WTC11 (cell line): ENCODE results near the gene CDC6. TPM values are rescaled to one million over a fixed set of nuclear protein-coding genes. Genes with fewer than 3 reads are reported as not detected.
A peak's percentile ranks its signal among the peaks of the same experiment; 100 is the strongest.

Source experiments
- ATAC-seq: fragments of 200-7000 bp; cut with Tn5 transposase; 2 replicates; pipeline ENCODE4 v1.10.0; 2021; ENCODE audit warnings: mild to moderate bottlenecking, moderate library complexity
- CTCF ChIA-PET: fragments of 300-600 bp; sonication (Branson Sonifier 250); formaldehyde crosslinking; loops from one replicate; lab custom pipeline; 2021; ENCODE audit warnings: antibody characterized with exemption; lab: Charles Lee
- POLR2A ChIA-PET: fragments of 350-600 bp; sonication (Branson Sonifier 250); formaldehyde crosslinking; loops from one replicate; lab custom pipeline; 2021; ENCODE audit warnings: antibody characterized with exemption; lab: Charles Lee
- DNase-seq: peaks from one replicate; pipeline ENCODE4 v3.0.0; 2021; ENCODE audit warnings: low spot score
- H3K27ac Mint-ChIP-seq: 2 replicates; pipeline ENCODE4 v1.8.0; 2021; ENCODE audit warnings: mixed read lengths
- H3K27me3 Mint-ChIP-seq: 2 replicates; pipeline ENCODE4 v1.8.0; 2021; ENCODE audit warnings: low read depth, mild to moderate bottlenecking, moderate library complexity, mixed read lengths
- H3K36me3 Mint-ChIP-seq: 2 replicates; pipeline ENCODE4 v1.8.0; 2021; ENCODE audit warnings: mixed read lengths
- H3K4me1 Mint-ChIP-seq: 2 replicates; pipeline ENCODE4 v1.8.0; 2022; ENCODE audit warnings: mixed read lengths
- H3K4me3 Mint-ChIP-seq: 2 replicates; pipeline ENCODE4 v1.8.0; 2021; ENCODE audit warnings: mild to moderate bottlenecking, moderate library complexity, mixed read lengths
- H3K9me3 Mint-ChIP-seq: 2 replicates; pipeline ENCODE4 v1.8.0; 2021; ENCODE audit warnings: mixed read lengths
- ATF6 ChIP-seq: sonication (generic); formaldehyde crosslinking; IDR thresholded peaks from 2 replicates; pipeline ENCODE4 v1.8.1; 2023; ENCODE audit warnings: mild to moderate bottlenecking, missing genetic modification reagents
- CREM ChIP-seq: sonication (generic); formaldehyde crosslinking; IDR thresholded peaks from 2 replicates; pipeline ENCODE4 v1.8.1; 2022; ENCODE audit warnings: mild to moderate bottlenecking, missing genetic modification reagents, moderate library complexity
- ETV6 ChIP-seq: sonication (generic); formaldehyde crosslinking; IDR thresholded peaks from 2 replicates; pipeline ENCODE4 v1.8.1; 2022; ENCODE audit warnings: mild to moderate bottlenecking, missing genetic modification reagents
- GABPB1 ChIP-seq: sonication (generic); formaldehyde crosslinking; IDR thresholded peaks from 2 replicates; pipeline ENCODE4 v1.8.1; 2023; ENCODE audit warnings: mild to moderate bottlenecking, missing genetic modification reagents
- GRHL2 ChIP-seq: fragments of 250-450 bp; sonication (Bioruptor Pico); IDR thresholded peaks from 2 replicates; pipeline ENCODE4 v1.8.0; 2022; ENCODE audit warnings: mild to moderate bottlenecking, moderate library complexity; ENCODE audit not compliant: insufficient replicate concordance, severe bottlenecking
- GTF2I ChIP-seq: fragments of 250-450 bp; sonication (Bioruptor Pico); conservative IDR thresholded peaks from 2 replicates; pipeline ENCODE4 v1.4.0; 2021; ENCODE audit warnings: mild to moderate bottlenecking
- JAZF1 ChIP-seq: fragments of 250-450 bp; sonication (Bioruptor Pico); IDR thresholded peaks from 2 replicates; pipeline ENCODE4 v1.9.0; 2021; ENCODE audit warnings: moderate library complexity, mild to moderate bottlenecking, inconsistent platforms
- MLX ChIP-seq: sonication (generic); formaldehyde crosslinking; IDR thresholded peaks from 2 replicates; pipeline ENCODE4 v1.8.1; 2023; ENCODE audit warnings: mild to moderate bottlenecking, missing genetic modification reagents, moderate library complexity
- MXD4 ChIP-seq: fragments of 250-450 bp; sonication (Bioruptor Pico); IDR thresholded peaks from 2 replicates; pipeline ENCODE4 v1.8.0; 2021; ENCODE audit warnings: mild to moderate bottlenecking, moderate library complexity, borderline replicate concordance
- MYBL2 ChIP-seq: sonication (generic); formaldehyde crosslinking; IDR thresholded peaks from 2 replicates; pipeline ENCODE4 v1.8.1; 2023; ENCODE audit warnings: mild to moderate bottlenecking, moderate library complexity, missing genetic modification reagents
- NFATC4 ChIP-seq: fragments of 250-450 bp; sonication (Bioruptor Pico); IDR thresholded peaks from 2 replicates; pipeline ENCODE4 v1.9.0; 2021; ENCODE audit warnings: mild to moderate bottlenecking
- NFE2L1 ChIP-seq: sonication (generic); formaldehyde crosslinking; IDR thresholded peaks from 2 replicates; pipeline ENCODE4 v1.8.1; 2023; ENCODE audit warnings: missing genetic modification reagents
- NR3C1 ChIP-seq: sonication (generic); formaldehyde crosslinking; conservative IDR thresholded peaks from 2 replicates; pipeline ENCODE4 v1.8.1; 2023; ENCODE audit warnings: low read depth, mild to moderate bottlenecking, missing genetic modification reagents
- PRRX2 ChIP-seq: fragments of 250-450 bp; sonication (Bioruptor Pico); IDR thresholded peaks from 2 replicates; pipeline ENCODE4 v1.8.0; 2021; ENCODE audit warnings: mild to moderate bottlenecking
- SMAD3 ChIP-seq: sonication (generic); formaldehyde crosslinking; IDR thresholded peaks from 2 replicates; pipeline ENCODE4 v1.8.0; 2022; ENCODE audit warnings: missing genetic modification reagents, mild to moderate bottlenecking, borderline replicate concordance
- SMAD4 ChIP-seq: sonication (generic); formaldehyde crosslinking; IDR thresholded peaks from 2 replicates; pipeline ENCODE4 v1.8.0; 2022; ENCODE audit warnings: mild to moderate bottlenecking, missing genetic modification reagents
- TCF7 ChIP-seq: sonication (generic); formaldehyde crosslinking; IDR thresholded peaks from 2 replicates; pipeline ENCODE4 v1.8.0; 2022; ENCODE audit warnings: mild to moderate bottlenecking, low read depth, missing genetic modification reagents, moderate library complexity
- TEAD4 ChIP-seq: sonication (generic); formaldehyde crosslinking; IDR thresholded peaks from 2 replicates; pipeline ENCODE4 v1.8.0; 2022; ENCODE audit warnings: mild to moderate bottlenecking, missing genetic modification reagents
- ZNF263 ChIP-seq: sonication (generic); formaldehyde crosslinking; IDR thresholded peaks from 2 replicates; pipeline ENCODE4 v1.8.1; 2022; ENCODE audit warnings: low read depth, mild to moderate bottlenecking, moderate library complexity, missing genetic modification reagents
- ZNF416 ChIP-seq: fragments of 250-450 bp; sonication (Bioruptor Pico); IDR thresholded peaks from 2 replicates; pipeline ENCODE4 v1.9.0; 2021; ENCODE audit warnings: mild to moderate bottlenecking, inconsistent platforms
- total RNA-seq: library from RNA; stranded (reverse); gene quantifications from 3 replicates; pipeline ENCODE4 v1.2.3, GENCODE V29; 2021
- TF ChIP-seq, protein P1 (sequence below): fragments of 250-450 bp; sonication (Bioruptor Pico); IDR thresholded peaks from 2 replicates; pipeline ENCODE4 v1.9.0; 2021; ENCODE audit warnings: mild to moderate bottlenecking, borderline replicate concordance
- TF ChIP-seq, protein P2 (sequence below): sonication (generic); formaldehyde crosslinking; IDR thresholded peaks from 2 replicates; pipeline ENCODE4 v1.8.0; 2023; ENCODE audit warnings: missing genetic modification reagents

The CDC6 gene
- total RNA-seq, 1 experiment from 2014 or later = 125 TPM

DNA sequence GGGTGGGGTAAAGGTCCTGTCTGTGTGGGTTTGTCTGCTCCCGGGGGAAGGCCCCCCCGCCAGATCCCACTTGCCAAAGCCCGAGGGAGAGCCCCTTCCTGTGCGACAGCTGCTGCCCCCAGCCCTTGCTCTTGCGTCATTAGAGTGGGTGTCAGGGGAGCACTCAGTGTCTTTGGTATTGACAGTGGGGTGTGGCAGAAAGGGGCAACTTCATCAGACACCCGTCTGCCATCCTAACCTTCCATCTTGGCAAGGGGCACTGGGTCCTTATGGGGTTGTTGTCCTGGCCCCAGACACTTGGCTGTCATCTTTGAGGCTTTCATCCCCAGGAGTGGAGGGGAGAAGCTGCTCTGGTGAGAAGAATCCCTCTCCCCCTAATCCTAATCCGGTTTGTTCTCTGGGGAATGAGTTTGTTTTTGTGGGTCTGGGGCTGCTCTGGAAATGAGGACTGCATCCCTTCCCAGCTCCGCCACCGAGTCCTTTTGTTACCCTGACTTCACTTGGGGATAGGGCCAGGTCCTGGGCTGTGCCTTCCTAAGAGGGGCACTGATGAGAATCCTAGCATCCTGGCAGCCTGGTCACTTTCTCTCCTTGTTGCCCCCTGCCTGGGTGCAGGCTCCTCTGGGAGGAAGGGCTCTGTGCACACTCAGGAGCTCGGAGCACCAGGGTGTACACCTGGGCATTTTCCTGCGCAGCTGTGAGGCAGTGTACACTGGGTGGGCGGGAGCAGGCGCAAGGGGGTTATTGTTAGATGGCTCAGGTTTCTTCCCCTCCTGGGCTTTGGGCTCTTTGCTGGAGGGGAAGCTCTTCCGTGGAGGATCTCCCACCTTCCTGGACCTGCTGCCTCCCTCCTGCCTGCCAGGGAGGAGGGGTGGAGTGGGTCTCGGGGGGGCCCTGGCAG, 55.8 kb downstream of the CDC6 start (continued):
- no peak for TF ChIP-seq TCF7 (CRISPR knock-in tag)

DNA sequence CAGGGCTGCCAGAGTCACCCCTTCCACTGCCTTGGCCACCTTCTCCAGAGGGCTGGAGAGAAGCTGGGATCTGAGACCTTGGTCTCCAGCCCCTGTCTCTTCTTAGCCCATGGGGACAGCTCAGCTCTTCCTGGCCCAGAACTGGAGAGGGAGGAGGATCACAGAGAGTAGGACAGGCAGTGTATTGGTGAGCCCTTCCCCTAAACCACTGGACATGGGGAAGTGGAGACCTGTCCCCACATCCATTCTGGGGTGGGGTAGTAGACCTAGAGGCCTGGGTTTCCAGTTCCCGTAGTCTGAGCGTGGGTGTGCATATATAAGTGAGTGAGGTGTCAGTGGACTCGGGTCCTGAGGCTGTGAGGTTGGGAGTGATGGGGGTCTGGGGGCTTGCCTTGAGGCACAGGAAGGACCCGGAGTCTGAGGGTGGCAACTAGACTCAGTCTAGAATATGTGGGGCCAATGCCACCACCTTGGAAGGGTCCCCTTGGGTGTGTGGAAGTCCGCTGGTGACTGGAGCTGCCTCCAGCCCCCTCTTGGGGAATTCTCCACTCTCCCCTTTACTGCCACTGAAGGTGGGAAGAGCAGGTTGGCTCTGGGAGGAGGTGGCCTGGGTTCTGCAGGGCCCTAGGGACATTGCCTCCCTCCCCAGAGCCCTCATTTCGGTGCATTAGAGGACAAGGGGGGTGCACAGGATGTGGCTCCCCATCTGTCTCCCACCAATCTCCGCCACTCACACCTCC, 56.9 kb downstream of the CDC6 start:
- H3K9me3 Mint-ChIP-seq = no peaks in the 10 kb centered on the region
- CTCF ChIA-PET = interaction anchor here (0.6 to 5.0 kb wide), 13 partner anchors 10 to 279 kb away, joined by 3 to 56 read pairs (median 7); partner anchors contain the start of gene WIPF2
- H3K27me3 Mint-ChIP-seq = peaks cover 59% of the 10 kb centered on the region
- 0 out of 2 replicates have a peak, but pooled peaks have one; percentile 31 for TF ChIP-seq NFE2L1 (CRISPR knock-in tag)
- no peak for TF ChIP-seq JAZF1 (CRISPR knock-in tag)
- TF ChIP-seq, protein P1, sequence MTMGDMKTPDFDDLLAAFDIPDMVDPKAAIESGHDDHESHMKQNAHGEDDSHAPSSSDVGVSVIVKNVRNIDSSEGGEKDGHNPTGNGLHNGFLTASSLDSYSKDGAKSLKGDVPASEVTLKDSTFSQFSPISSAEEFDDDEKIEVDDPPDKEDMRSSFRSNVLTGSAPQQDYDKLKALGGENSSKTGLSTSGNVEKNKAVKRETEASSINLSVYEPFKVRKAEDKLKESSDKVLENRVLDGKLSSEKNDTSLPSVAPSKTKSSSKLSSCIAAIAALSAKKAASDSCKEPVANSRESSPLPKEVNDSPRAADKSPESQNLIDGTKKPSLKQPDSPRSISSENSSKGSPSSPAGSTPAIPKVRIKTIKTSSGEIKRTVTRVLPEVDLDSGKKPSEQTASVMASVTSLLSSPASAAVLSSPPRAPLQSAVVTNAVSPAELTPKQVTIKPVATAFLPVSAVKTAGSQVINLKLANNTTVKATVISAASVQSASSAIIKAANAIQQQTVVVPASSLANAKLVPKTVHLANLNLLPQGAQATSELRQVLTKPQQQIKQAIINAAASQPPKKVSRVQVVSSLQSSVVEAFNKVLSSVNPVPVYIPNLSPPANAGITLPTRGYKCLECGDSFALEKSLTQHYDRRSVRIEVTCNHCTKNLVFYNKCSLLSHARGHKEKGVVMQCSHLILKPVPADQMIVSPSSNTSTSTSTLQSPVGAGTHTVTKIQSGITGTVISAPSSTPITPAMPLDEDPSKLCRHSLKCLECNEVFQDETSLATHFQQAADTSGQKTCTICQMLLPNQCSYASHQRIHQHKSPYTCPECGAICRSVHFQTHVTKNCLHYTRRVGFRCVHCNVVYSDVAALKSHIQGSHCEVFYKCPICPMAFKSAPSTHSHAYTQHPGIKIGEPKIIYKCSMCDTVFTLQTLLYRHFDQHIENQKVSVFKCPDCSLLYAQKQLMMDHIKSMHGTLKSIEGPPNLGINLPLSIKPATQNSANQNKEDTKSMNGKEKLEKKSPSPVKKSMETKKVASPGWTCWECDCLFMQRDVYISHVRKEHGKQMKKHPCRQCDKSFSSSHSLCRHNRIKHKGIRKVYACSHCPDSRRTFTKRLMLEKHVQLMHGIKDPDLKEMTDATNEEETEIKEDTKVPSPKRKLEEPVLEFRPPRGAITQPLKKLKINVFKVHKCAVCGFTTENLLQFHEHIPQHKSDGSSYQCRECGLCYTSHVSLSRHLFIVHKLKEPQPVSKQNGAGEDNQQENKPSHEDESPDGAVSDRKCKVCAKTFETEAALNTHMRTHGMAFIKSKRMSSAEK (CRISPR knock-in tag) = no peak
- TF ChIP-seq SMAD4 = no peak
- H3K27ac Mint-ChIP-seq = no peak overlapping the region
- no peak for DNase-seq
- POLR2A ChIA-PET = interaction anchor here (1.0 to 2.7 kb wide), 6 partner anchors 10 to 126 kb away, joined by 3 to 10 read pairs (median 8); partner anchors contain the start of gene RARA
- peaks cover 6% of the 10 kb centered on the region; the same call in 1 of the 2 replicates for H3K36me3 Mint-ChIP-seq
- no peak for ATAC-seq
- H3K4me3 Mint-ChIP-seq = peak overlapping the region; percentile 76
- peaks cover 63% of the 10 kb centered on the region for H3K4me1 Mint-ChIP-seq

- Mint-ChIP-seq H3K27me3 (peaks cover 59% of the 10 kb centered on the region), H3K36me3 (peaks cover 6% of the 10 kb centered on the region; the same call in 1 of the 2 replicates), H3K4me3 (peak overlapping the region; percentile 76), H3K9me3 (no peaks in the 10 kb centered on the region), H3K27ac (no peak overlapping the region), H3K4me1 (peaks cover 69% of the 10 kb centered on the region)
- ChIA-PET POLR2A (interaction anchor here (1.0 to 2.7 kb wide), 6 partner anchors 9 to 127 kb away, joined by 3 to 10 read pairs (median 8); partner anchors contain the start of gene RARA), CTCF (interaction anchor here (0.9 to 5.0 kb wide), 17 partner anchors 9 to 280 kb away, joined by 3 to 56 read pairs (median 7); partner anchors contain the start of genes RARA and WIPF2)
- DNase-seq = peak; percentile 85
- peak; percentile 36 for ATAC-seq
- TF ChIP-seq CREM (CRISPR knock-in tag) = no peak
- no peak for TF ChIP-seq MLX (CRISPR knock-in tag)
- TF ChIP-seq, protein P2, sequence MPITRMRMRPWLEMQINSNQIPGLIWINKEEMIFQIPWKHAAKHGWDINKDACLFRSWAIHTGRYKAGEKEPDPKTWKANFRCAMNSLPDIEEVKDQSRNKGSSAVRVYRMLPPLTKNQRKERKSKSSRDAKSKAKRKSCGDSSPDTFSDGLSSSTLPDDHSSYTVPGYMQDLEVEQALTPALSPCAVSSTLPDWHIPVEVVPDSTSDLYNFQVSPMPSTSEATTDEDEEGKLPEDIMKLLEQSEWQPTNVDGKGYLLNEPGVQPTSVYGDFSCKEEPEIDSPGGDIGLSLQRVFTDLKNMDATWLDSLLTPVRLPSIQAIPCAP (CRISPR knock-in tag) = no peak
- no peak for TF ChIP-seq ZNF263 (CRISPR knock-in tag)
- no peak for TF ChIP-seq NFATC4 (CRISPR knock-in tag)
- TF ChIP-seq GABPB1 (CRISPR knock-in tag) = peak; percentile 55; the same call in 1 of the 2 replicates
- peak; percentile 35; the same call in 1 of the 2 replicates for TF ChIP-seq TEAD4 (CRISPR knock-in tag)
- no peak for TF ChIP-seq MYBL2 (CRISPR knock-in tag)
- TF ChIP-seq SMAD3 (CRISPR knock-in tag) = no peak
- TF ChIP-seq PRRX2 (CRISPR knock-in tag) = no peak
- no peak for TF ChIP-seq NR3C1
- no peak for TF ChIP-seq SMAD4
- TF ChIP-seq ATF6 (CRISPR knock-in tag) = no peak
- TF ChIP-seq MXD4 = no peak
- TF ChIP-seq GRHL2 (CRISPR knock-in tag) = no peak
- no peak for TF ChIP-seq ZNF416
- TF ChIP-seq ETV6 = peak; percentile 52; the same call in 1 of the 2 replicates
- TF ChIP-seq GTF2I = no peak
Measured at GRCh38 chr17:40345161-40345993, 57.7 kb downstream of the CDC6 start.
